Neural cell (in vitro differentiated cells): ENCODE measurements around the gene SMIM35.

Source experiments
- EP300 ChIP-seq: fragments of 450-650 bp; conservative IDR thresholded peaks from 2 replicates; pipeline ENCODE4 v1.6.1; 2014; ENCODE audit warnings: antibody characterized with exemption, mild to moderate bottlenecking, moderate library complexity; ENCODE audit not compliant: poor library complexity, severe bottlenecking
- EZH2 ChIP-seq: fragments of 200-600, 300-800 bp; shearing (Covaris generic), sonication (generic); IDR thresholded peaks from 2 replicates; pipeline ENCODE4 v1.6.1; 2014; ENCODE audit warnings: antibody characterized with exemption, low read length, borderline replicate concordance, mild to moderate bottlenecking; ENCODE audit not compliant: insufficient read depth, poor library complexity, severe bottlenecking
- MXI1 ChIP-seq: fragments of 450-650 bp; conservative IDR thresholded peaks from 2 replicates; pipeline ENCODE4 v1.6.1; 2014; ENCODE audit warnings: antibody characterized with exemption, mild to moderate bottlenecking; ENCODE audit not compliant: poor library complexity, severe bottlenecking
- POLR2AphosphoS5 ChIP-seq: IDR thresholded peaks from 2 replicates; pipeline ENCODE4 v1.6.1; 2012
- RAD21 ChIP-seq: fragments of 450-650 bp; conservative IDR thresholded peaks from 2 replicates; pipeline ENCODE4 v1.6.1; 2014; ENCODE audit warnings: antibody characterized with exemption, mild to moderate bottlenecking, moderate library complexity
- REST ChIP-seq: IDR thresholded peaks from 2 replicates; pipeline ENCODE4 v1.6.1; 2012; ENCODE audit warnings: borderline replicate concordance
- TAF1 ChIP-seq: IDR thresholded peaks from 2 replicates; pipeline ENCODE4 v1.6.1; 2012; ENCODE audit warnings: low read depth
- TF ChIP-seq, protein P1 (sequence below): fragments of 450-650 bp; IDR thresholded peaks from 2 replicates; pipeline ENCODE4 v1.5.1; 2014; ENCODE audit warnings: antibody characterized with exemption, mild to moderate bottlenecking, moderate library complexity; ENCODE audit not compliant: poor library complexity, severe bottlenecking

DNA sequence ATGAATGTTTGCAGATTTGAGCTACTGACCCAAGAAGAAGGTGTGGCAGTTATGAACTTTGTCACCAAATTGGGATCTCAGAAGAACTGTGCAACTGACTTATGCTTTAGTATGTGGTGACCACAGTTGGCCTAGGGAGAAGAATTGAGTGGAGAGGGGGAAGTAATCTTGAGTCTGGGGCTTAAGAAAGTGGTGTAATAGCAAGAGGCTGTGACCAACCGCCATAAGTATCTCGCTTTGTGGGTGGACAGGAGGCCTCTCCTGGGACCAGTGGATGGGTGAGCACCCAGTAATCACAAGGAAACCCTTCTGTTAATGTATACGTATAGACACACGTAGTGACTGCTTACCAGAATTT lies 113.3 kb downstream of the SMIM35 start:
- TF ChIP-seq, protein P1, sequence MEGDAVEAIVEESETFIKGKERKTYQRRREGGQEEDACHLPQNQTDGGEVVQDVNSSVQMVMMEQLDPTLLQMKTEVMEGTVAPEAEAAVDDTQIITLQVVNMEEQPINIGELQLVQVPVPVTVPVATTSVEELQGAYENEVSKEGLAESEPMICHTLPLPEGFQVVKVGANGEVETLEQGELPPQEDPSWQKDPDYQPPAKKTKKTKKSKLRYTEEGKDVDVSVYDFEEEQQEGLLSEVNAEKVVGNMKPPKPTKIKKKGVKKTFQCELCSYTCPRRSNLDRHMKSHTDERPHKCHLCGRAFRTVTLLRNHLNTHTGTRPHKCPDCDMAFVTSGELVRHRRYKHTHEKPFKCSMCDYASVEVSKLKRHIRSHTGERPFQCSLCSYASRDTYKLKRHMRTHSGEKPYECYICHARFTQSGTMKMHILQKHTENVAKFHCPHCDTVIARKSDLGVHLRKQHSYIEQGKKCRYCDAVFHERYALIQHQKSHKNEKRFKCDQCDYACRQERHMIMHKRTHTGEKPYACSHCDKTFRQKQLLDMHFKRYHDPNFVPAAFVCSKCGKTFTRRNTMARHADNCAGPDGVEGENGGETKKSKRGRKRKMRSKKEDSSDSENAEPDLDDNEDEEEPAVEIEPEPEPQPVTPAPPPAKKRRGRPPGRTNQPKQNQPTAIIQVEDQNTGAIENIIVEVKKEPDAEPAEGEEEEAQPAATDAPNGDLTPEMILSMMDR, result no peak
- TF ChIP-seq MXI1, result no peak
- TF ChIP-seq RAD21, result no peak
- TF ChIP-seq EZH2, result no peak
- TF ChIP-seq POLR2AphosphoS5, result no peak
- TF ChIP-seq REST, result no peak
- no peak for TF ChIP-seq EP300
- no peak for TF ChIP-seq TAF1
